ENCODE data around the gene KCNMA1. TPM values are rescaled to one million over a fixed set of nuclear protein-coding genes. Genes with fewer than 3 reads are reported as not detected.

The KCNMA1 gene
- total RNA-seq, 2 donors from 2014 or later = 5.9 to 9.3 TPM

- H3K9me3 ChIP-seq = no peaks in the 10 kb centered on the region
- H3K36me3 ChIP-seq (replicated peaks in 1 of 2; ENCODE audit: insufficient read depth in 1 of 2, low read depth in 2 of 2) = no peaks in the 10 kb centered on the region
- no peak for ATAC-seq
- no peak overlapping the region for H3K4me3 ChIP-seq
- no peak overlapping the region for H3K27ac ChIP-seq
- no peak for DNase-seq
- no peaks in the 10 kb centered on the region for H3K4me1 ChIP-seq
- 93 to 94% methylated on average over 4 of the region's 4 CpGs for WGBS, 2 donors
- TF ChIP-seq POLR2A (IDR thresholded peaks at IDR 0.05) = no peak
- TF ChIP-seq CTCF (IDR thresholded peaks at IDR 0.05) = no peak
- intact Hi-C loops (cut with DNase I) = no loop called here
- no peaks in the 10 kb centered on the region for H3K27me3 ChIP-seq
Measured at GRCh38 chr10:76916536-76916935, 721.1 kb downstream of the KCNMA1 start.

GRCh38 chr10:76915316-76915715 lies 722.3 kb downstream of the KCNMA1 start:
- Histone ChIP-seq H3K27ac (no peak overlapping the region), H3K36me3 (replicated peaks in 1 of 2; ENCODE audit: insufficient read depth in 1 of 2, low read depth in 2 of 2) (no peaks in the 10 kb centered on the region), H3K4me1 (no peaks in the 10 kb centered on the region), H3K9me3 (no peaks in the 10 kb centered on the region), H3K27me3 (no peaks in the 10 kb centered on the region), H3K4me3 (no peak overlapping the region)
- intact Hi-C loops (cut with DNase I) = no loop called here
- WGBS, 2 donors = 95% methylated on average over 2 of the region's 2 CpGs
- ATAC-seq (no peak), DNase-seq (no peak)
- TF ChIP-seq CTCF (IDR thresholded peaks at IDR 0.05) (no peak), POLR2A (IDR thresholded peaks at IDR 0.05) (no peak)

GRCh38 chr10:76911184-76911583 lies 726.4 kb downstream of the KCNMA1 start:
- DNase-seq (peak in 1 of 4 donors; percentile 40), ATAC-seq (no peak)
- 75 to 80% methylated on average over 1 of the region's 1 CpG for WGBS, 2 donors

GRCh38 chr10:76910184-76910962 lies 727.2 kb downstream of the KCNMA1 start:
- 89 to 92% methylated on average over 8 of the region's 8 CpGs for WGBS, 2 donors
- Histone ChIP-seq H3K27ac (no peak overlapping the region), H3K4me3 (no peak overlapping the region), H3K4me1 (no peaks in the 10 kb centered on the region), H3K36me3 (replicated peaks in 1 of 2; ENCODE audit: insufficient read depth in 1 of 2, low read depth in 2 of 2) (no peaks in the 10 kb centered on the region), H3K9me3 (no peaks in the 10 kb centered on the region), H3K27me3 (no peaks in the 10 kb centered on the region)
- TF ChIP-seq POLR2A (IDR thresholded peaks at IDR 0.05) (no peak), CTCF (IDR thresholded peaks at IDR 0.05) (no peak)
- ATAC-seq (no peak), DNase-seq (no peak)
- intact Hi-C loops (cut with DNase I) = no loop called here

More at GRCh38 chr10:76911184-76911583, 726.4 kb downstream of the KCNMA1 start:
- intact Hi-C loops (cut with DNase I) = no loop called here
- H3K9me3 ChIP-seq = no peaks in the 10 kb centered on the region
- no peaks in the 10 kb centered on the region for H3K36me3 ChIP-seq (replicated peaks in 1 of 2; ENCODE audit: insufficient read depth in 1 of 2, low read depth in 2 of 2)
- no peaks in the 10 kb centered on the region for H3K4me1 ChIP-seq
- no peak overlapping the region for H3K4me3 ChIP-seq
- no peak overlapping the region for H3K27ac ChIP-seq
- TF ChIP-seq POLR2A (IDR thresholded peaks at IDR 0.05) (no peak), CTCF (IDR thresholded peaks at IDR 0.05) (no peak)
- no peaks in the 10 kb centered on the region for H3K27me3 ChIP-seq

- DNase-seq = no peak
- no peaks in the 10 kb centered on the region for H3K9me3 ChIP-seq
- no peaks in the 10 kb centered on the region for H3K27me3 ChIP-seq
- no peak overlapping the region for H3K4me3 ChIP-seq
- ATAC-seq = no peak
- H3K4me1 ChIP-seq = no peaks in the 10 kb centered on the region
- 98 to 99% methylated on average over 2 of the region's 2 CpGs for WGBS, 2 donors
- no peak overlapping the region for H3K27ac ChIP-seq
- H3K36me3 ChIP-seq (replicated peaks in 1 of 2; ENCODE audit: insufficient read depth in 1 of 2, low read depth in 2 of 2) = no peaks in the 10 kb centered on the region
- intact Hi-C loops (cut with DNase I) = no loop called here
- TF ChIP-seq CTCF (IDR thresholded peaks at IDR 0.05) (no peak), POLR2A (IDR thresholded peaks at IDR 0.05) (no peak)
Measured at GRCh38 chr10:76906256-76906655, 731.4 kb downstream of the KCNMA1 start.
